ENCODE measurements around the gene RASA3. TPM values are rescaled to one million over a fixed set of nuclear protein-coding genes. Genes with fewer than 3 reads are reported as not detected.

RASA3 gene
- total RNA-seq, 2 donors from 2014 or later = 39.4 to 44.1 TPM

DNA sequence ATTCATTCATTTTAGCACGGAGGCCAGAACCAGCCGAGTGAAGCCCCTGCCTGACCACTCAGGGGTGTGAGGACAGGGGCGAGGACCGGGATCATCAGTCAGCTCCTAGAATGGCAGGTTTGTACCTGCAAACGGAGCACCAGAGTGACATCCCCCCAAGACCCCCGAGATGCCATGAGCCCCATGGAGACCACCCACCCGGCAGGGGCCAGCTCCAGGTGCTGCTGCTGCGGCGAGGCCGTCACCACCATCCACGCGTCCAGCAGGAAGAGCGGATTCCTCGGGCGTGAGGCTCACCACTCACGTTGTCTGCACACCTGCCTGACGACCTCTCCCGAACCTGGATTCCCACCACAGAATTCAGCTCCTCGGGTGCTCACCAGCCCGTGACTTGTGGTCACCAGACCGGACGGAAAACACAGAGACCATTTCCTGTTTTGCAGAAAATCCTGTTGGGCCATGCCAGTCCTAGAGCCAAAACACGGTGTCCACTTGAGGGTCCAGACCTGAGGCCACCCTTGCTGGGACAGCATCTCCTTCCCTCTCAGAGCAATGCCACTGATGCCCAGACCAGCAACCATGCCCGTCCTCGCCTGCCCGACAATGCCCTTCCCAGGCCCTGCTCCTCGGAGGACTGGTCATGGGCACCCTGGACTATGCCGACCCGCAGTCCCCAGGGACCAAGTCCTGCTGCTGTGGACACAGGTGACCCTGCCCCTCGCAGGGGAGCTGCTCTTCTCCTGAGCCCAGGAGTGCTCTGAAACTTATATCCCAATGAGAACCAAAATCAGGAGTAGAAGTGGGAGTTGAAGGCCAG, 74.2 kb downstream of the RASA3 start:
- Mint-ChIP-seq H3K36me3 (peaks cover 6% of the 10 kb centered on the region in 2 donors), H3K27ac (peak overlapping the region; percentile 44 to 57), H3K9me3 (no peaks in the 10 kb centered on the region)
- DNase-seq (ENCODE audit: low spot score in 2 of 2) = no peak
- ATAC-seq = no peak

DNA sequence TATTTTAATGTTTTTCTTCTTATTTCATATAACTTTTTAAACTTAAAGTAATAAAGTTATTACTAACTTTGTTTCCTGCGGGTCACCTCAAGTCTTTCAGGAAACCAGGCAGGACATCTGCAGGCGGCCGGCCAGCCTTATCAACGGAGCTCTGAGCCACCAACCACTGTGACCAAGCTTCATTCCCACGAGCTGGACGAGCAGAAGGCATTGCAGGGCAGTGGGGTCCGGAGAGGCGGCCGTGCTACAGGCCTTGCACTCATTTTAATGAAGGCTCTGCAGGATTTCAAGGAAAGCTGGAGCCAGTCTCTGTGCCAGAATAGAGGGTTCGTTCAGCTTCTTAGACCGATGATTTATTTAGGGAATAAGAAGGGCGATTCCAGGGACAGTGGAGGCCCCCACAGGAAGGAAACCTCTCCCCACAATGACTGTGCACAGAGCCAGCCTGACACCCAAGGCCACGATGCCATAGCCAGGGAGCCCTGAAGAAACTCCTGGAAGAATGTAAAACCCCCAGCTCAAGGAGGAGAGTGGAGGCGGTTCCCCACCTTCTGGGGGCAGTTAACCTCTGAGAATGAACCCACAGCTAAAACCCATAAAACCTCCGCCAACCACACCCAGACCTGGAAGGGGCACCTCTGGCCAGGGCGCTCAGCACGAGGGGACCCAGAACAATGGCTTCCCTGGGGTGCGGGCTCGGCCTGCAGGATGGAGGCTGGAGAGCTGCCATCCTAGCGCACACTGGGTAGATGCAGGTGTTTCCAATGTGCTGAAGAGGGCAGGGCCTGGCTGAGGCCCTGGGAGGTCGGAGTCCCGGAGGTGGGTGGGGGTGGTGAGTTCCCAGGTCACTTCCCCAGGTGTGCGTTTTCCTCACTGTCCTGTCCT, 75.0 kb downstream of the RASA3 start:
- peak in 1 of 2 donors; percentile 28 for ATAC-seq
- Mint-ChIP-seq H3K9me3 (no peaks in the 10 kb centered on the region), H3K27ac (peak overlapping the region; percentile 48 to 65), H3K36me3 (peaks cover 6% of the 10 kb centered on the region in 2 donors)
- no peak for DNase-seq (ENCODE audit: low spot score in 2 of 2)

DNA sequence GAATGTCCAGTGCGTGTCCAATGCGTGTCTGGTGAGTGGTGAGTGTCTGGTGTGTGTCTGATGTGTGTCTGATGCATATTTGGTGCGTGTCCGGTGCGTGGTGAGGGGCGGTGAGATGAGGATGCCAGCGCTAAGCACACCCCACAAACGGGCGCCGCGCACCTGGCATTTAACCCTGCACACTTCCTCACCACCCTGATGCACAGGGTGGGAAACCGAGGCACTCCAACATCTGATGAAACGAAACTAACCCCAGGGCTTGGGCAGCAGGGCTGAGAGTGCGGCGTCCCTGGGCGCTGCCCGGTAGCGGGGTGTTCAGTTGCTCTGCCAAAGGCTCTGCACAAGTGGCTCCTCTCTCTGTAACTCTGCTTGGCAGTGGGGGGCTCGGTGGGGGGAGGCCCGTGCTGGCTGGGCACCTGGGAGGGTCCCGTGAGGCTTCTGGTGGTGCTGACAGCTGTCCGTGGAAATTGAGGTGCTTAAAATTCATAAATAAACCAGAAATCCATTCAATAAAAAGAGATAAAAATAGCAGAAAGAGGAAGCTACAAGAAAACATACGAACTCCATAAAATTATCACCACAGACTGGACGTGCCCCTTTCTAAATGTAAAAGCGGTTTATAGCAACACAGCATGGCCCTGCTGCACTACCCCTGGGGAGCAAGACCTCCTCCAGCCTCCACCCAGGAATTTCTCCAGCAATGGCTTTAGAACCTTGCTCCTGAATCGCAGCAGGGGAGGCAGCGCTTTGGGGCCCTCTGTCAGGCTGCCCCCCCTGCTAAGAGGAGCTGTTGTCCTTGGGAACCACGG, 76.0 kb downstream of the RASA3 start:
- H3K27ac Mint-ChIP-seq = peak overlapping the region in 1 of 2 donors; percentile 14

DNA sequence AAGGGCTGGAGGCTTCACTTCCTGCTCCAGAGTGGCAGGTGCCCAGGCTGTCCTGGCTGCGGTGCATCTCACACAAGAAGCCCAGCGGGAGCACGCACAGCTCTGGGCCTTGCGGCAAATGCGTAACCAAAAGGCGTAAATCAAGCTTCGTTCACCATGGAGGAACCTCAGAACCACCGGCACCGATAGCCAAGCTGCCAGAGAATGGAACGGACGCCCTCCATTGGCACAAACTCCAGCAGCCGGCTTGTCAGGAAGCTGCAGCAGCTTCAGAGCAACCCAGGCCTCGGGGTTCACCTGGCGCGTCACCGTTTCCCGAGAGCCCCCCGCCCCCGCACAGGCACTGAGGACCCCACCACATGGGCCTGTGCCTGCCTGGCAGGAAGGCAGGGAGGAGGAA, 76.7 kb downstream of the RASA3 start:
- ATAC-seq = no peak
- no peak overlapping the region for H3K27ac Mint-ChIP-seq
- DNase-seq (ENCODE audit: low spot score in 2 of 2) = no peak
- H3K36me3 Mint-ChIP-seq = peaks cover 6% of the 10 kb centered on the region in 2 donors
- no peaks in the 10 kb centered on the region for H3K9me3 Mint-ChIP-seq

More for the DNA sequence above, 76.0 kb downstream of the RASA3 start:
- DNase-seq (ENCODE audit: low spot score in 2 of 2) (no peak), ATAC-seq (no peak)
- Mint-ChIP-seq H3K9me3 (no peaks in the 10 kb centered on the region), H3K36me3 (peaks cover 6% of the 10 kb centered on the region in 2 donors)

DNA sequence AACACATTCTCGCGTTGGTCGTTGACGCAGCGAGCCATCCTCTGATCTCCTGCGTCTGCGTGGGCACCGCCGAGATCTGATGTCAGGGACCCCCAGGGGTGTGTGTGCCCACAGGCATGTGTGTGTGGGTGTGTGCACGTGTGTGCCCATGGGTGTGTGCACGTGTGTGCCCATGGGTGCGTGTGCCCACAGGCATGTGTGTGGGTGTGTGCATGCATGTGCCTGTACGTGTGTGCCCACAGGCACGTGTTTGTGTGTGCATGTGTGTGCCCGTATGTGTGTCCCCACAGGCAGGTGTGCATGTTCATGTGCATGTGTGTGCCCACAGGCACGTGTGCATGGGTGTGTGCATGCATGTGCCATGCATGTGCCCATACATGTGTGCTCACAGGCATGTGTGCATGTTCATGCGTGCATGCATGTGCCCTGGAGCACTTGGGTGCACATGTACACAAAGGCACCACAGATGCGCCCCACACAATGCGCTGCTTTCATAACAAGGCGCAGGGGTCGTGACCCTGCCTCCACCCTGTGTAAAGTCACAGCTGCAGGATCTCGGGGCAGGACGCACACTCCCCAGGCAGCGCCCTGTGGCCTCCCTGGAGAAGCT, 77.5 kb downstream of the RASA3 start:
- H3K9me3 Mint-ChIP-seq = no peaks in the 10 kb centered on the region
- DNase-seq (ENCODE audit: low spot score in 2 of 2) (no peak), ATAC-seq (no peak)
- H3K36me3 Mint-ChIP-seq = peaks cover 4% of the 10 kb centered on the region in 2 donors
- H3K27ac Mint-ChIP-seq = no peak overlapping the region

DNA sequence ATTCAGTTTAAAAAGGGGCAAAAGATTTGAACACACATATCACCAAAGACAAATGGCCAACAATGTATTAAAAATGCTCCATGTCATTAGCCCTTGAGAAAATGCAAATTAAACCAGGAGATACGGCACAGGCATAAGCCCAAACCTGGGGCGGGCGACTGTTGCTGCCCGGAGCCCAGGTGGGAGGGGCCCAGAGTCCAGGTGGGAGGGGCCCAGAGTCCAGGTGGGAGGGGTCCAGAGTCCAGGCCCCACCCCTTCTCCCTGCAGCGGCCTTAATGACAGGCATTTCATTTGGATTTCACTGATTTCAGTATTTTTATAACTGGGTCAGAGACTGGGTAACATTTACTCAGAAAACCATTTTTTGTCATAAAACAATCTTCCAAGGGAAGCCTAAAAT, 78.2 kb downstream of the RASA3 start:
- DNase-seq (ENCODE audit: low spot score in 2 of 2) = no peak
- H3K36me3 Mint-ChIP-seq = no peaks in the 10 kb centered on the region
- no peaks in the 10 kb centered on the region for H3K9me3 Mint-ChIP-seq
- ATAC-seq = no peak
- no peak overlapping the region for H3K27ac Mint-ChIP-seq

- DNase-seq (ENCODE audit: low spot score in 2 of 2) (no peak), ATAC-seq (no peak)
- H3K9me3 Mint-ChIP-seq = no peaks in the 10 kb centered on the region
- peak overlapping the region in 1 of 2 donors; percentile 60 for H3K27ac Mint-ChIP-seq
- H3K36me3 Mint-ChIP-seq = no peaks in the 10 kb centered on the region
These were observed 79.4 kb downstream of the RASA3 start for GRCh38 chr13:114053026-114053425.

- no peak overlapping the region for H3K27ac Mint-ChIP-seq
- no peaks in the 10 kb centered on the region for H3K36me3 Mint-ChIP-seq
- ATAC-seq = no peak
- DNase-seq (ENCODE audit: low spot score in 2 of 2) = no peak
- H3K9me3 Mint-ChIP-seq = no peaks in the 10 kb centered on the region
These were observed 81.6 kb downstream of the RASA3 start for GRCh38 chr13:114050536-114051450.

DNA sequence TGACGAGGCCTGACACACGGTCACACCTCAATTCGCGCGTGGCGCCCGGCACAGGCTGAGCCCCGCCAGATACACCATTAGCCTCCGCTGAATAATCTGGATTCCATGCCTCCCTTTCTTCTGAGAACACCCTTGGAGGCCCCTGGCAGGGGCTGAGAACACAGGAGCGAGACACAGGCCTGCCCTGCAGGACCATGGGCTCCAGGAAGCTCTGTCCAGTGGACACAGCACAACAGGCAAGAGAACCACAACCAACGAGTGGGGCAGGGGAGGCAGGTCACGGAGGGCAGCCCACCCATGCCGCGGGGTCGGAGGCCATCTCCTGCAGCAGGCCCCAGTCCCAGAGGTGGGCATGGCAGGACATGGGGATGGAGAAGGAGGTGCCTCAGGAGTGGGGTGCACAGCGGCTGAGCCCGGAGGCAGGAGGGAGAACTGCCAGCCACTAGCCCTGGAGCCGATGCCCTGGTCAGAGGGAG, 82.8 kb downstream of the RASA3 start:
- H3K9me3 Mint-ChIP-seq = no peaks in the 10 kb centered on the region
- ATAC-seq (peak; percentile 1 to 19), DNase-seq (ENCODE audit: low spot score in 2 of 2) (no peak)
- H3K27ac Mint-ChIP-seq = peak overlapping the region in 1 of 2 donors; percentile 83
- peaks cover 0 to 3% of the 10 kb centered on the region in 2 donors for H3K36me3 Mint-ChIP-seq

GRCh38 chr13:114049026-114049425, 83.4 kb downstream of the RASA3 start:
- H3K36me3 Mint-ChIP-seq = peaks cover 0 to 7% of the 10 kb centered on the region in 2 donors
- peak; percentile 62 to 85 for ATAC-seq
- DNase-seq (ENCODE audit: low spot score in 2 of 2) = peak; percentile 52 to 77

GRCh38 chr13:114048443-114048842, 84.0 kb downstream of the RASA3 start:
- peaks cover 0 to 7% of the 10 kb centered on the region in 2 donors for H3K36me3 Mint-ChIP-seq
- peak in 1 of 2 donors; percentile 3 for ATAC-seq
- no peak for DNase-seq (ENCODE audit: low spot score in 2 of 2)
- H3K9me3 Mint-ChIP-seq = no peaks in the 10 kb centered on the region
- H3K27ac Mint-ChIP-seq = no peak overlapping the region

More at GRCh38 chr13:114049026-114049425, 83.4 kb downstream of the RASA3 start:
- Mint-ChIP-seq H3K9me3 (no peaks in the 10 kb centered on the region), H3K27ac (peak overlapping the region; percentile 83 to 92)

DNA sequence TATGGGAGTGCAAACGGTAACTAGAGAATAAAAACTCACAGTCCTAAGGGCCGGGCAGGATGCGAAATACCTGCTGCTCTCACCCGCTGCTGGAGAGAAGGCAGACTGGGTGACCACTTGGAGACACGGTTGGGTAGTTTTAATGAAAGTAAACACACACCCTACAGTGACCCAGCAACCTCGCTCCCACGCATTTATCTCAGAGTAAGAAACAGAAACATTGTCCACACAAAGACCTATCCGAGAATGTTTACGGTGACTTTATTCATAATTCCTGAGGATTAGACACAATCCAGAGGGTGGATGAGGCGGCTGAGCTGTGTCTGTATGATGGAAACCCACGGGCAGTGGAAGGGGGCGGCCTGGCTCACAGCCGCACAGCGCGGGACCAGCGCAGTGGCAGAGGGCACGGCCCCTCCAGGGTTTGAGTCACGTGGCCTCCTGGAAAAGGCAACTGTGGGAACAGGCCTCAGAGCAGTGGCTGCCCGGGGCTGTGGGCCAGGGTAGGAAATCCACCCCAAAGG, 85.0 kb downstream of the RASA3 start:
- H3K9me3 Mint-ChIP-seq = no peaks in the 10 kb centered on the region
- peak overlapping the region in 1 of 2 donors; percentile 30 for H3K27ac Mint-ChIP-seq
- DNase-seq (ENCODE audit: low spot score in 2 of 2) (no peak), ATAC-seq (no peak)
- peaks cover 0 to 13% of the 10 kb centered on the region in 2 donors for H3K36me3 Mint-ChIP-seq

DNA sequence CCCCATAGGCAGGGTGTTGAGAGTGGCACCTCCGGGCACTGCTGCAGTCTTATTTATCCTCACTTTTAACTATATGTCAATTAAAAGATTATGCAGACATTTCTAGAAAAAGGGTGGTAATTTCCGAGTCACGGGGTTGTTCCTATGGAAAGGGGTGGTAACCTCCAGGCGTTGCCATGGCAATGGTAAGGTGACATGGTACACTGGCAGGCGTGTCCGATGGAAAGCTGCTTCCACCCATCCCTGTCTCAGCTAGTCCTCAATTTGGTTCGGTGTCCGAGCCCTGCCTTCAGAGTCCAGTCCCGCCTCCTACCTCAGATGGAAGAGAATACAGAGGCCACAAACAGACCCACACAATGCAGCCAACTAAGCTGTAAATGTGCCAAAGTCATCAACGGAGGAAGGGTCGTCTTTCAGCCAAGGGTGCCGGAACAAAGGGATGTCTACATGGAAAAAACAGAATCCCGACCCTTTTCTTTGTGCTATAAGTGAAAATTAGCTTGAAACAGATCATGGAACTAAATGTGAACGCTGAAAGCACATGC, 85.9 kb downstream of the RASA3 start:
- H3K36me3 Mint-ChIP-seq = peaks cover 0 to 13% of the 10 kb centered on the region in 2 donors
- H3K27ac Mint-ChIP-seq = no peak overlapping the region
- no peak for DNase-seq (ENCODE audit: low spot score in 2 of 2)
- no peaks in the 10 kb centered on the region for H3K9me3 Mint-ChIP-seq
- ATAC-seq = no peak

DNA sequence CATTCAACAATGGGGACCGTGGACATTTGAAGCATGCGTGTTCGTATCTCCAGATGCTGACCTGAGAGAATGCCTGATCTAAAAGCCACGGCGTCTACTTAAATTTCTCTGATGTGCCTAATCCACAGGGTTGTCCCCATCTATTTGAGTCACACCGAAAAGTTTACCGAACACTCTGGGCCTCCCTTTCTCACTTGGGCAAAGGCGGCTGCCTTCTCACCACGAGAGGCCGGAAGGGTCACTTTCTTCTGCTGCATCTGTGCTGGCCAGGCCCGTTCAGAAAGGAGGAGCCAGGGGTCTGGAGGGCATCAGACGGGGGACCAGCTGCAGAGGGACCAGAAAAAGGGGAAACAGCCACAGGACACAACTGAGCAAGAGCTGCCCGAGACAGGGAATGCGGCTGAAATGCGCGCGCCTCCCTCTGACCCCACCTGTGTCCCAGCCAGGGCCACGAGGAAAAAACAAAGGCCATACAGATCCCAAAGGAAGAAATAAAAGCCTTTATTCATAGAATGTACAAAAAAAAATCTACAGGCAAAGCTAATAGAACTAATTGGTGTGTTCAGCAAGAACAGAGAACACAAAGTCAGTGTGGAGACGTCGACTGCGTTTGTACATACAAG, 87.2 kb downstream of the RASA3 start:
- H3K27ac Mint-ChIP-seq = peak overlapping the region; percentile 10 to 94
- peaks cover 0 to 13% of the 10 kb centered on the region in 2 donors for H3K36me3 Mint-ChIP-seq
- no peaks in the 10 kb centered on the region for H3K9me3 Mint-ChIP-seq
- DNase-seq (ENCODE audit: low spot score in 2 of 2) = no peak
- ATAC-seq = no peak

Measured in activated naive CD4-positive, alpha-beta T cell treated with anti-CD3 and anti-CD28 coated beads, Interleukin-2, amount 50 U/mL, for 72 hours (primary cell).